ENCODE data around the gene ABCB11. TPM values are rescaled to one million over a fixed set of nuclear protein-coding genes. Genes with fewer than 3 reads are reported as not detected.

ABCB11 gene
- total and polyA plus RNA-seq, 7 donors: under 0.01 to 0.93 (median 0.55) TPM; not detected in 2

DNA sequence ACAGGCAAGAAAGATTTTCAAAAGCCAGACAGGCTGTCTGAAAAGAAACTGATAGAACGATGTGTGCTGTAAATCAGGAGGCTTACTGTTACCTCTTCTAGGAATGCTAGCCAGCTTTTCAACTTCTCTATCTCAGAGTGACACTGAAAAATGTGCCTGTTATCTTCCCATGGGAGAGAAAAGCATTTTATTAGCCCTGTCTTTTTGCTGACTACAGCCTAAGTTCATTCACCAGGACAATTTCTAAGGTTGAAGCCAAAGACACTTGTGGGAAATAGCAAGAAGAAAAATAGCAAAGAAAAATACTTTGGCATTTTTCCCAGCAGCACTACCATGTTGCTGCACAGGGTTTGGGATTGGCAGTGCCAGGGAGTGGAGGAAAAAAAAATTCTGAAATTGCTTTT lies 34.0 kb downstream of the ABCB11 start:
- Histone ChIP-seq H3K9me3 (no peaks in the 10 kb centered on the region), H3K27me3 (no peaks in the 10 kb centered on the region), H3K4me3 (no peak overlapping the region), H3K36me3 (no peaks in the 10 kb centered on the region), H3K4me1 (peaks cover 0 to 20% (median 16%) of the 10 kb centered on the region in 4 donors), H3K27ac (no peak overlapping the region)
- 71 to 72% methylated on average over 1 of the region's 1 CpG for WGBS, 2 donors
- intact Hi-C loops (cut with DNase I): no loop called here
- TF ChIP-seq, protein P1, sequence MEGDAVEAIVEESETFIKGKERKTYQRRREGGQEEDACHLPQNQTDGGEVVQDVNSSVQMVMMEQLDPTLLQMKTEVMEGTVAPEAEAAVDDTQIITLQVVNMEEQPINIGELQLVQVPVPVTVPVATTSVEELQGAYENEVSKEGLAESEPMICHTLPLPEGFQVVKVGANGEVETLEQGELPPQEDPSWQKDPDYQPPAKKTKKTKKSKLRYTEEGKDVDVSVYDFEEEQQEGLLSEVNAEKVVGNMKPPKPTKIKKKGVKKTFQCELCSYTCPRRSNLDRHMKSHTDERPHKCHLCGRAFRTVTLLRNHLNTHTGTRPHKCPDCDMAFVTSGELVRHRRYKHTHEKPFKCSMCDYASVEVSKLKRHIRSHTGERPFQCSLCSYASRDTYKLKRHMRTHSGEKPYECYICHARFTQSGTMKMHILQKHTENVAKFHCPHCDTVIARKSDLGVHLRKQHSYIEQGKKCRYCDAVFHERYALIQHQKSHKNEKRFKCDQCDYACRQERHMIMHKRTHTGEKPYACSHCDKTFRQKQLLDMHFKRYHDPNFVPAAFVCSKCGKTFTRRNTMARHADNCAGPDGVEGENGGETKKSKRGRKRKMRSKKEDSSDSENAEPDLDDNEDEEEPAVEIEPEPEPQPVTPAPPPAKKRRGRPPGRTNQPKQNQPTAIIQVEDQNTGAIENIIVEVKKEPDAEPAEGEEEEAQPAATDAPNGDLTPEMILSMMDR (IDR thresholded peaks at IDR 0.05): no peak
- DNase-seq: no peak

DNA sequence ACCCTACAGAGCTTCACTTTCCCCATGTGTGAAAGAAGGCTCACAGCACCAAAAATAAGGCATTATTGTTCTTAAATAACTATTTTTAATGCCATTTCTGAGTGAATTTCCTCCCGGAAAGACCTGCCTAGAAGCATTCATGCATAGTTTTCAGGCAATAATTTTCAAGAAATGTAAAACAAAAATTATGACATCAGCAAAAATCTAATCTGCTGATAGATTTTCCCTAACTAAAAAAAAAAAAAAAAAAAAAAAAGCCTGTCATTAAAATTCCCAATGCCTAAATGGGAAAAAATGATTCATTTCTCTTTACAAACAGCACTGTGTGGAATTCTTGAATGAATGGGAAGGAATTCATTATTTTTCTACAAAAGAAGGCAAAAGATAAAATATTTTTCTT lies 35.4 kb downstream of the ABCB11 start:
- no peaks in the 10 kb centered on the region for H3K9me3 ChIP-seq
- no peaks in the 10 kb centered on the region for H3K36me3 ChIP-seq
- peaks cover 0 to 20% (median 16%) of the 10 kb centered on the region in 4 donors for H3K4me1 ChIP-seq
- H3K4me3 ChIP-seq: no peak overlapping the region
- 89 to 99% methylated on average over 1 of the region's 1 CpG for WGBS, 2 donors
- no peak for DNase-seq
- H3K27ac ChIP-seq: no peak overlapping the region
- TF ChIP-seq EP300 (IDR thresholded peaks at IDR 0.05): no peak
- no peak for TF ChIP-seq POLR2A (IDR thresholded peaks at IDR 0.05)
- no peak for TF ChIP-seq POLR2AphosphoS5 (IDR thresholded peaks at IDR 0.05)
- TF ChIP-seq, protein P1 (IDR thresholded peaks at IDR 0.05): no peak
- intact Hi-C loops (cut with DNase I): no loop called here
- no peaks in the 10 kb centered on the region for H3K27me3 ChIP-seq

DNA sequence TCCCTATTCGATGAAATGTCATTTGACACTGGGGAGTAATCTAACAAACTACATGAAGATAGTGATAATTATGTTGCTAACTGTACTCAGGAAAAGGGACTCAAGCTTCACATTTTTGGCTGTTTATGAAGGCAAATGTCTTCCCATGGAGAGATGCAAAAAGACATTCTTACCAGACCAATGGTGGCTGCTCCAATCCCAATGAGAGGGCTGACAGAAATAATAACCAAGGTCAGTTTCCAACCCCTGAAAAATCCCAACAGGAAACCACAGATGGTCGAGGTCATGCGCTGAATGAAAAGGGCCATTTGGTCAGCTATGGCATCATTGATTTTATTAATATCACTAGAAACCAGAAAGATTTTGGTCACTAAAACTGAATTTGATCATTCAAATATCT lies 37.6 kb downstream of the ABCB11 start:
- 90 to 91% methylated on average over 3 of the region's 3 CpGs for WGBS, 2 donors
- peaks cover 0 to 7% (median 2%) of the 10 kb centered on the region in 4 donors for H3K4me1 ChIP-seq
- no peaks in the 10 kb centered on the region for H3K36me3 ChIP-seq
- no peak for DNase-seq
- TF ChIP-seq POLR2A (IDR thresholded peaks at IDR 0.05) (no peak), POLR2AphosphoS5 (IDR thresholded peaks at IDR 0.05) (no peak), EP300 (IDR thresholded peaks at IDR 0.05) (no peak)
- TF ChIP-seq, protein P1 (IDR thresholded peaks at IDR 0.05): no peak
- H3K27me3 ChIP-seq: no peaks in the 10 kb centered on the region
- no peaks in the 10 kb centered on the region for H3K9me3 ChIP-seq
- H3K27ac ChIP-seq: no peak overlapping the region
- H3K4me3 ChIP-seq: no peak overlapping the region
- intact Hi-C loops (cut with DNase I): no loop called here

DNA sequence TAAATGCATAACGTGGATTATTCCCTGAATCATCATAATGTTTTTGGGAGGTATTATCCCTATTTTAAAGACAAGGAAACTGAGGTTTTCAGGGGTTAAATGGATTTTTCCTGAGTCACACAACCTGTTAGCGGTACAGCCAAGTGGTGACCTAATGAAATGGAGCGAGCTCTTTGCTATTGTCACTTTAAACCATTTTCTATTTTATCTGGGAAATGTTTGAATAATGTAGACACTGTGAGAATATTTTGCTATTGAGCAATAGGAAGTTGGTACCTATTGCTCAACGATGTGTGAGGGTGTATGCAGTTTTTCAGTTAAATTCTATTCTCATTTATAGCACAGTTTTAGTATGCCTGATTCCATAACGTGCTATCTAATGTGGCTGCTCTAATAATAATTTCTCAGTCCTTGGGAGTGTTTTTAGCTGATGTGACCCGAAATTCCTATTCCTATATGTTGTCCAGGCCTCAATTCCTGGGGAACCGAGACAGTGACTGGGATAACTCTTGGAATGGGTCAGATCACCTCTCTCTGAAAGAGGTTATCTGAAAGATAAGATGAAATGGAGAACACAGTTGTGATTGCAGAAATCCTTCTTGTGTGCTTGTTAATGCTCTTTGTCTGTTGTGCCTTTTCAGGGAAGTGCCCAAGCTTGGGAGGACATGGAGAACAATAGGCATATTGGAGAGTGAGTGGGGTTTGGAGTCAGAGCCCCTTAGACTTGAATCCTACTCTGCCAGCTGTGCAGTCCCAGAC lies 38.4 kb downstream of the ABCB11 start:
- no peaks in the 10 kb centered on the region for H3K4me1 ChIP-seq
- TF ChIP-seq EP300 (IDR thresholded peaks at IDR 0.05) (no peak), POLR2AphosphoS5 (IDR thresholded peaks at IDR 0.05) (no peak), POLR2A (IDR thresholded peaks at IDR 0.05) (no peak)
- TF ChIP-seq, protein P1 (IDR thresholded peaks at IDR 0.05): no peak
- no peak overlapping the region for H3K4me3 ChIP-seq
- no peaks in the 10 kb centered on the region for H3K9me3 ChIP-seq
- DNase-seq: no peak
- H3K36me3 ChIP-seq: no peaks in the 10 kb centered on the region
- WGBS, 2 donors: 72 to 86% methylated on average over 7 of the region's 7 CpGs
- intact Hi-C loops (cut with DNase I): no loop called here
- no peak overlapping the region for H3K27ac ChIP-seq
- no peaks in the 10 kb centered on the region for H3K27me3 ChIP-seq

DNA sequence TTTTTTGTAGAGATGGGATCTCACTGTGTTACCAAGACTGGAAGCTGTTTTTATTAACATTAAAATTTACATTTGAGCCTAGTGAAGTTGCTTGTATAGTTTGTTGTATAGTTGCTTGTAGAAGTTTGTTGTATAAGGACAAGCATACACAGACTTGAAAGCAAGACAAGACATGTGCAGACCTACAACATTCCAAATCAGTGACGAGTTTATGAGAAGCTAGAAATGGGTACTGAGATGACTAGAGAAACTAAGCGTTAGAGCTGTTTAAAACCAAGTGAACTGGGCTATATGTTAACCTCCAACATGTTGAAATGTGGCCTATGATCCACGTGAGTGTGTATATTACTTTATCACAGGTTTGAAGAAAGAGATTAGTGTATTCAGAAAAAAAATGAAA lies 39.1 kb downstream of the ABCB11 start:
- WGBS, 2 donors: 88 to 92% methylated on average over 3 of the region's 3 CpGs
- intact Hi-C loops (cut with DNase I): no loop called here
- H3K27ac ChIP-seq: no peak overlapping the region
- no peaks in the 10 kb centered on the region for H3K36me3 ChIP-seq
- TF ChIP-seq, protein P1 (IDR thresholded peaks at IDR 0.05): no peak
- TF ChIP-seq POLR2A (IDR thresholded peaks at IDR 0.05) (no peak), POLR2AphosphoS5 (IDR thresholded peaks at IDR 0.05) (no peak), EP300 (IDR thresholded peaks at IDR 0.05) (no peak)
- no peaks in the 10 kb centered on the region for H3K4me1 ChIP-seq
- H3K4me3 ChIP-seq: no peak overlapping the region
- H3K27me3 ChIP-seq: no peaks in the 10 kb centered on the region
- DNase-seq: no peak
- no peaks in the 10 kb centered on the region for H3K9me3 ChIP-seq

Data from sigmoid colon (tissue), 7 donors.